ENCODE measurements around the gene CREB3L1. TPM values are rescaled to one million over a fixed set of nuclear protein-coding genes. Genes with fewer than 3 reads are reported as not detected.

CREB3L1 gene
- total and polyA plus RNA-seq, 2 experiments from 2014 or later: 8.5 to 10.4 TPM

DNA sequence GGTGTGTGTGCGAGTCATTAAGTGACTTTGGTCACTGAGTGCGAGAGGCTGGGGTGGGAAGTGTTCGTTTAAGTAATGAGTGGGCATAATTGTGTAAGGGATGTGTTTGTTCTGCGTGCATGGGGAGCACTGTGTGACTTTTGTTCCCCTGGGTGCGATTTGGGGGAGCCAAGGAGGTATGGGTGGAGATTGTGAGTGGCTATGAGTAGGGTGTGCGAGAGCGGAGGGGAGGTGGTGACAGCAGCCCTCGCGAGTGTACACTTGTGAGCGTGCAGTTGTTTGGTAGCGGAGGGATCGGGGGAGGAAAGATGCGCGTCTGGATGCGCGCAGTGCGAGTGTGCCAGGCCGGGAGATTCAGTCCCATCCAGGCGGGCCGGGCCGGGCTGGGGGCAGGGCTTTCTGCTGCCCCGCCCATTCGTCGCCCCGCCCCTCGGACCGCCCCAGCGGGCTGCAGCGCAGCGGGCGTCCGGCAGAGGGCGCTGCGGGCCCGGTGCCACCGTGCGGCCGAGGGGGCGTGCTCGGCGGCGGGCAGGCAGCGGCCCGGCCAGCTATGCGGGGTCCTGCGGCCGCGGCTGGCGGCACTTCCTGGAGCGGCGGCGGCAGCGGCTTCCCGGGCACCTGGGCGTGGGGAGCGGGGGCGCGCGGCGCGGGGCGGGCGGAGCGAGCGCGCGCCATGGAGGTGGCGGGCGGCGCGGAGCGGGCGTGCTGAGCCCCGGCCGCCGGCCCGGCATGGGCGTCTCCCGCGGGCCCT lies 69.6 kb downstream of the CREB3L1 start, which contains the start of gene DGKZ:
Gene DGKZ, plus strand, starts transcription at position 578 of the 751 bp plus-strand sequence. CDS start 197 bp downstream, outside the sequence.
- H3K79me2 ChIP-seq (replicated peaks; ENCODE audit: insufficient read depth): peaks cover 37% of the 10 kb centered on the region
- no peak within 1 kb of the TSS for H3K27ac ChIP-seq (ENCODE audit: low read depth)
- peaks cover 13% of the 10 kb centered on the region for H4K20me1 ChIP-seq (replicated peaks; ENCODE audit: insufficient read depth)
- Mint-ChIP-seq H3K36me3 (ENCODE audit: low read depth) (peaks cover 3% of the 10 kb centered on the region; the same call in 2 of the 3 replicates), H3K27me3 (ENCODE audit: insufficient read depth, low read depth, poor library complexity) (peaks cover 8% of the 10 kb centered on the region), H3K4me1 (peaks cover 84% of the 10 kb centered on the region), H3K27ac (peak within 1 kb of the TSS; percentile 57; the same call in 1 of the 2 replicates), H3K9me3 (no peaks in the 10 kb centered on the region; the same call in 2 of the 3 replicates), H3K4me3 (peak within 1 kb of the TSS; percentile 82)
- peak within 1 kb of the TSS; percentile 92 for H3K4me2 ChIP-seq
- ATAC-seq: peak; percentile 56
- peaks cover 78% of the 10 kb centered on the region for H3K4me1 ChIP-seq (ENCODE audit: insufficient read depth)
- H3K27me3 ChIP-seq (ENCODE audit: insufficient read depth): peaks cover 7% of the 10 kb centered on the region; the same call in 1 of the 2 replicates
- no peaks in the 10 kb centered on the region for H3K9me2 ChIP-seq (ENCODE audit: insufficient read depth)
- peaks cover 20% of the 10 kb centered on the region; the same call in 1 of the 2 replicates for H3F3A ChIP-seq (replicated peaks; ENCODE audit: low read depth)
- no peaks in the 10 kb centered on the region for H3K36me3 ChIP-seq (ENCODE audit: insufficient read depth)
- no peak within 1 kb of the TSS for H2AFZ ChIP-seq
- peak; percentile 36; the same call in 1 of the 2 replicates for TF ChIP-seq CREB1 (CRISPR knock-in tag; IDR thresholded peaks at IDR 0.05; ENCODE audit: low read depth)
- TF ChIP-seq ETS1 (IDR thresholded peaks at IDR 0.05): no peak
- TF ChIP-seq NANOG (IDR thresholded peaks at IDR 0.05; ENCODE audit: borderline replicate concordance): no peak
- TF ChIP-seq JUNB (IDR thresholded peaks at IDR 0.05; ENCODE audit: unreplicated experiment): peak; percentile 15
- TF ChIP-seq POLR2AphosphoS5 (IDR thresholded peaks at IDR 0.05; ENCODE audit: low read depth): peak; percentile 92
- TF ChIP-seq CTCF (conservative IDR thresholded peaks at IDR 0.05; ENCODE audit: low read depth in 2 of 2): peak; percentile 25 to 83; a peak in 3 of 4 replicates
- DNase-seq (ENCODE audit: low spot score): peak; percentile 80
- peak within 1 kb of the TSS; percentile 80 for H3K4me3 ChIP-seq

DNA sequence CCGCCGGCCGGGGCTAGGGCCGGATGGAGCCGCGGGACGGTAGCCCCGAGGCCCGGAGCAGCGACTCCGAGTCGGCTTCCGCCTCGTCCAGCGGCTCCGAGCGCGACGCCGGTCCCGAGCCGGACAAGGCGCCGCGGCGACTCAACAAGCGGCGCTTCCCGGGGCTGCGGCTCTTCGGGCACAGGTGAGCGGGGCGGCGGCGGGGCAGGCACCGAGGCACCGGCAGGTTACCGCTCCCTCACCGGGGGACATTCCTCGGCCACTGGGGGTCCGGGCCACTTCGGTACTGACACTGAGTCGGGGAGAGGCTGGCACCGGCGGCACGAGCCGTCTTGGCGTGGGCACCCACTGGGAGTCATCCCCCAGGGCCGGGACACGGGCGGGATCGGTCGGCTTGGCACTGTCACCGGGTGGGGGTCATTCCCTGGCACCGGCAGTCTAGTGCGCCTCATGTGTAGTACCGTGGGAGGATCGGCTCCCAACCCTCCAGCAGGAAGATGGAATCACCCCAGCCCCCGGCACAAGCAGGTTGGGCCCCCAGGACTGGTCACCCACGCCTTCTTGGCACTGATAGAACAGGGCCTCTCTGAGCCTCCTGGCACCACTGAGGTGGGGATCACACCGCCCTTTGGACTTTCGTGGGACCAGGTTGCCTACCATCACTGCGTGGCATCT lies 70.3 kb downstream of the CREB3L1 start:
- H4K20me1 ChIP-seq (replicated peaks; ENCODE audit: insufficient read depth): peaks cover 19% of the 10 kb centered on the region
- H3K36me3 ChIP-seq (ENCODE audit: insufficient read depth): no peaks in the 10 kb centered on the region
- ATAC-seq: no peak
- Mint-ChIP-seq H3K9me3 (no peaks in the 10 kb centered on the region; the same call in 2 of the 3 replicates), H3K27me3 (ENCODE audit: insufficient read depth, low read depth, poor library complexity) (peaks cover 10% of the 10 kb centered on the region), H3K4me1 (peaks cover 80% of the 10 kb centered on the region), H3K36me3 (ENCODE audit: low read depth) (peaks cover 3% of the 10 kb centered on the region; the same call in 2 of the 3 replicates), H3K27ac (no peak overlapping the region), H3K4me3 (peak overlapping the region; percentile 82)
- H3K4me2 ChIP-seq: peak overlapping the region; percentile 92
- peaks cover 75% of the 10 kb centered on the region for H3K4me1 ChIP-seq (ENCODE audit: insufficient read depth)
- no peak for DNase-seq (ENCODE audit: low spot score)
- no peak overlapping the region for H3K27ac ChIP-seq (ENCODE audit: low read depth)
- peaks cover 42% of the 10 kb centered on the region for H3K79me2 ChIP-seq (replicated peaks; ENCODE audit: insufficient read depth)
- H3K27me3 ChIP-seq (ENCODE audit: insufficient read depth): peaks cover 7% of the 10 kb centered on the region; the same call in 1 of the 2 replicates
- no peak for TF ChIP-seq ETS1 (IDR thresholded peaks at IDR 0.05)
- no peak for TF ChIP-seq REST (IDR thresholded peaks at IDR 0.05; ENCODE audit: unreplicated experiment)
- no peak for TF ChIP-seq POLR2AphosphoS5 (IDR thresholded peaks at IDR 0.05; ENCODE audit: low read depth)
- no peak for TF ChIP-seq JUNB (IDR thresholded peaks at IDR 0.05; ENCODE audit: unreplicated experiment)
- TF ChIP-seq NANOG (IDR thresholded peaks at IDR 0.05; ENCODE audit: borderline replicate concordance): no peak
- TF ChIP-seq EZH2 (IDR thresholded peaks at IDR 0.05; ENCODE audit: low read depth, unreplicated experiment): no peak
- H3K4me3 ChIP-seq: peak overlapping the region; percentile 80
- H3K9me2 ChIP-seq (ENCODE audit: insufficient read depth): no peaks in the 10 kb centered on the region
- peaks cover 16% of the 10 kb centered on the region; the same call in 1 of the 2 replicates for H3F3A ChIP-seq (replicated peaks; ENCODE audit: low read depth)
- H2AFZ ChIP-seq: no peak overlapping the region

Measured in GM23338 (cell line).